Mammary epithelial cell (primary cell): ENCODE data around the gene SLC12A9.

ENCODE experiments used
- EZH2 ChIP-seq: IDR thresholded peaks from 2 replicates; pipeline ENCODE4 v1.6.1; 2012; ENCODE audit warnings: low read length, inconsistent platforms, borderline replicate concordance
- TF ChIP-seq, protein P1 (sequence below), 2 donors: IDR thresholded peaks in 1 of 2; conservative IDR thresholded peaks in 1 of 2; 2 replicates each; pipeline ENCODE4 v1.5.1; 2011 to 2012; ENCODE audit warnings: inconsistent platforms in 2 of 2, low read length in 2 of 2, mild to moderate bottlenecking in 2 of 2, control low read depth in 1 of 2, low read depth in 1 of 2; ENCODE audit not compliant: insufficient read depth in 1 of 2; ENCODE audit errors: extremely low read depth in 1 of 2

DNA sequence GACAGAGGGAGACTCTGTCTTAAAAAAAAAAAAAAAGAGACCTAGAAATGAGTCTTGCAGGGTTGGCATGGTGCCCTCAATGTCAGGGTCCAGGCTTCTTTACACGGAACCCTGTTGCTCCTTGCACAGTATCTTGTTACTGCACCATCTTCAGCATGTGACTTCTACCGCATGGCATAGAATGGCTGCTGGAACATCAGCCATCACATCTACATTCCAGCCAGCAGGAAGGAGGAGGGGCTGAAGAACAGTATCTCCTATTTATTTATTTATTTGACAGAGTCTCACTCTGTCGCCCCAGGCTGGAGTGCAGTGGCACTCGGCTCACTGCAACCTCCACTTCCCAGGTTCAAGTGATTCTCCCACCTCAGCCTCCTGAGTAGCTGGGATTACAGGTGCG is 46.9 kb downstream of the SLC12A9 start:
- TF ChIP-seq, protein P1, sequence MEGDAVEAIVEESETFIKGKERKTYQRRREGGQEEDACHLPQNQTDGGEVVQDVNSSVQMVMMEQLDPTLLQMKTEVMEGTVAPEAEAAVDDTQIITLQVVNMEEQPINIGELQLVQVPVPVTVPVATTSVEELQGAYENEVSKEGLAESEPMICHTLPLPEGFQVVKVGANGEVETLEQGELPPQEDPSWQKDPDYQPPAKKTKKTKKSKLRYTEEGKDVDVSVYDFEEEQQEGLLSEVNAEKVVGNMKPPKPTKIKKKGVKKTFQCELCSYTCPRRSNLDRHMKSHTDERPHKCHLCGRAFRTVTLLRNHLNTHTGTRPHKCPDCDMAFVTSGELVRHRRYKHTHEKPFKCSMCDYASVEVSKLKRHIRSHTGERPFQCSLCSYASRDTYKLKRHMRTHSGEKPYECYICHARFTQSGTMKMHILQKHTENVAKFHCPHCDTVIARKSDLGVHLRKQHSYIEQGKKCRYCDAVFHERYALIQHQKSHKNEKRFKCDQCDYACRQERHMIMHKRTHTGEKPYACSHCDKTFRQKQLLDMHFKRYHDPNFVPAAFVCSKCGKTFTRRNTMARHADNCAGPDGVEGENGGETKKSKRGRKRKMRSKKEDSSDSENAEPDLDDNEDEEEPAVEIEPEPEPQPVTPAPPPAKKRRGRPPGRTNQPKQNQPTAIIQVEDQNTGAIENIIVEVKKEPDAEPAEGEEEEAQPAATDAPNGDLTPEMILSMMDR (conservative IDR thresholded peaks at IDR 0.05 in 1 of 2, IDR thresholded peaks at IDR 0.05 in 1 of 2; ENCODE audit: extremely low read depth in 1 of 2, insufficient read depth in 1 of 2, low read depth in 1 of 2, low read length in 2 of 2), result no peak
- TF ChIP-seq EZH2, result no peak
